GM23338 (cell line): ENCODE data around the gene IZUMO4.

ENCODE experiments used
- CREB1 ChIP-seq: fragments of 250-450 bp; sonication (Bioruptor Pico); IDR thresholded peaks from 2 replicates; pipeline ENCODE4 v1.5.0; 2020; ENCODE audit warnings: low read depth, mild to moderate bottlenecking, moderate library complexity
- CTCF ChIP-seq, 2 experiments: fragments of 200-600 bp in 1 of 2; sonication (generic) in 1 of 2; conservative IDR thresholded peaks; 2 replicates each; pipeline versions ENCODE4 v1.5.1 to v1.6.1; 2016 to 2017; ENCODE audit warnings: antibody characterized with exemption in 2 of 2, low read depth in 2 of 2, mild to moderate bottlenecking in 2 of 2, moderate library complexity in 1 of 2
- EZH2 ChIP-seq: fragments of 200-600 bp; sonication (generic); IDR thresholded peaks from one replicate; pipeline ENCODE4 v1.8.0; 2017; ENCODE audit warnings: antibody characterized with exemption, mild to moderate bottlenecking, low read depth; ENCODE audit not compliant: unreplicated experiment
- EZH2phosphoT487 ChIP-seq: fragments of 200-600 bp; sonication (generic); IDR thresholded peaks from one replicate; pipeline ENCODE4 v1.8.1; 2018; ENCODE audit warnings: antibody characterized with exemption; ENCODE audit not compliant: unreplicated experiment
- JUNB ChIP-seq: IDR thresholded peaks from one replicate; pipeline ENCODE4 v1.6.1; 2016; ENCODE audit warnings: antibody characterized with exemption; ENCODE audit not compliant: unreplicated experiment
- NANOG ChIP-seq: IDR thresholded peaks from 2 replicates; pipeline ENCODE4 v1.6.1; 2016; ENCODE audit warnings: antibody characterized with exemption, borderline replicate concordance
- POLR2AphosphoS5 ChIP-seq: IDR thresholded peaks from 2 replicates; pipeline ENCODE4 v1.6.1; 2016; ENCODE audit warnings: antibody characterized with exemption, low read depth
- STAT1 ChIP-seq: IDR thresholded peaks from one replicate; pipeline ENCODE4 v1.6.1; 2016; ENCODE audit warnings: antibody characterized with exemption; ENCODE audit not compliant: unreplicated experiment
- ZNF114 ChIP-seq: fragments of 250-450 bp; sonication (Bioruptor Pico); IDR thresholded peaks from 2 replicates; pipeline ENCODE4 v1.5.0; 2020; ENCODE audit warnings: mild to moderate bottlenecking, moderate library complexity
- ZNF331 ChIP-seq: fragments of 250-450 bp; sonication (Bioruptor Pico); IDR thresholded peaks from 2 replicates; pipeline ENCODE4 v1.5.0; 2020; ENCODE audit warnings: low read depth, mild to moderate bottlenecking, moderate library complexity
- TF ChIP-seq, protein P1 (sequence below): IDR thresholded peaks from one replicate; pipeline ENCODE4 v1.6.1; 2018; ENCODE audit warnings: antibody characterized with exemption; ENCODE audit not compliant: unreplicated experiment

DNA sequence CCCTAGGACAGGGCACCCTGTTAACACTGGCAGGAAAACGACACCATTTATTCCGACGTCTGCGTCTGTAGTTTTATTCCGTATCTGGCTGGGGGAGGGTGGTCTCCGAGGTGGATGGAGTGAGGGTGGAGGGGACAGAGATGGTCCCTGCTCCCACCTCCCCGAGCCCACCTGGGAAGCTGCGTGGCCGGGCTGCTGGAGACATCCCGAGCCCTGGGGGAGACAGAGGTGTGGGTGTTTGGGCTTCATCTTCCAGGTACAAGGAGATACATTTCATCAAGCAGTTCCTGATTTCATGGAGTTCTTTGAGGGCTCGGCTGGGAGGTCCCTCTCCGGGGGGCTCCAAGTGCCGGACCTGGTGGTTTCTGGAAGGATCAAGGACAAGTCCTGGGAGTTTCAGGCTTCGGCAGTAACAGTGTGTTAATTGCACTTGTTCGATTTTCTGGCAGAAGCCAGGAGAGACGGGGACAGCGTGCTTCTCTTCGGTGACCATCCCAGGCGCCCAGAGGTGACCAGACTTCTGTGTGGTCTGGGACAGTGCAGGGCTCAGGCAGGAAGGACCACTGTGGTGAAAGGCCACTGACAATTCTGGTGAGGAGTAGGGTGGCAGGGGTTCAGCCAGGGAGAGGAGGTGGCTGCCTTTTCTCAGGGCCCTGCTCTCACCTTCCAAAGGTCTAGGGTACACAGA, 25.6 kb upstream of the IZUMO4 start:
- TF ChIP-seq EZH2: no peak
- TF ChIP-seq CTCF (conservative IDR thresholded peaks at IDR 0.05; ENCODE audit: low read depth in 2 of 2): no peak
- no peak for TF ChIP-seq POLR2AphosphoS5
- TF ChIP-seq JUNB: no peak
- TF ChIP-seq, protein P1, sequence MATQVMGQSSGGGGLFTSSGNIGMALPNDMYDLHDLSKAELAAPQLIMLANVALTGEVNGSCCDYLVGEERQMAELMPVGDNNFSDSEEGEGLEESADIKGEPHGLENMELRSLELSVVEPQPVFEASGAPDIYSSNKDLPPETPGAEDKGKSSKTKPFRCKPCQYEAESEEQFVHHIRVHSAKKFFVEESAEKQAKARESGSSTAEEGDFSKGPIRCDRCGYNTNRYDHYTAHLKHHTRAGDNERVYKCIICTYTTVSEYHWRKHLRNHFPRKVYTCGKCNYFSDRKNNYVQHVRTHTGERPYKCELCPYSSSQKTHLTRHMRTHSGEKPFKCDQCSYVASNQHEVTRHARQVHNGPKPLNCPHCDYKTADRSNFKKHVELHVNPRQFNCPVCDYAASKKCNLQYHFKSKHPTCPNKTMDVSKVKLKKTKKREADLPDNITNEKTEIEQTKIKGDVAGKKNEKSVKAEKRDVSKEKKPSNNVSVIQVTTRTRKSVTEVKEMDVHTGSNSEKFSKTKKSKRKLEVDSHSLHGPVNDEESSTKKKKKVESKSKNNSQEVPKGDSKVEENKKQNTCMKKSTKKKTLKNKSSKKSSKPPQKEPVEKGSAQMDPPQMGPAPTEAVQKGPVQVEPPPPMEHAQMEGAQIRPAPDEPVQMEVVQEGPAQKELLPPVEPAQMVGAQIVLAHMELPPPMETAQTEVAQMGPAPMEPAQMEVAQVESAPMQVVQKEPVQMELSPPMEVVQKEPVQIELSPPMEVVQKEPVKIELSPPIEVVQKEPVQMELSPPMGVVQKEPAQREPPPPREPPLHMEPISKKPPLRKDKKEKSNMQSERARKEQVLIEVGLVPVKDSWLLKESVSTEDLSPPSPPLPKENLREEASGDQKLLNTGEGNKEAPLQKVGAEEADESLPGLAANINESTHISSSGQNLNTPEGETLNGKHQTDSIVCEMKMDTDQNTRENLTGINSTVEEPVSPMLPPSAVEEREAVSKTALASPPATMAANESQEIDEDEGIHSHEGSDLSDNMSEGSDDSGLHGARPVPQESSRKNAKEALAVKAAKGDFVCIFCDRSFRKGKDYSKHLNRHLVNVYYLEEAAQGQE: no peak
- no peak for TF ChIP-seq CREB1 (CRISPR knock-in tag)
- no peak for TF ChIP-seq EZH2phosphoT487
- TF ChIP-seq ZNF114 (CRISPR knock-in tag): no peak
- TF ChIP-seq ZNF331 (CRISPR knock-in tag): no peak
- no peak for TF ChIP-seq NANOG
- no peak for TF ChIP-seq STAT1
